Fibroblast of mammary gland (primary cell): ENCODE data around the gene AP1S3.

Source experiments
- DNase-seq: peaks from one replicate; pipeline ENCODE4 v3.0.0-alpha.2; 2010; ENCODE audit warnings: low read depth
- H3K4me3 ChIP-seq: 2 replicates; pipeline ENCODE4 v1.5.1; 2011; ENCODE audit warnings: low read depth, mild to moderate bottlenecking, low read length, moderate library complexity; ENCODE audit not compliant: control insufficient read depth
- TF ChIP-seq, protein P1 (sequence below): conservative IDR thresholded peaks from 2 replicates; pipeline ENCODE4 v1.5.1; 2011; ENCODE audit warnings: low read depth, low read length, inconsistent platforms; ENCODE audit not compliant: control insufficient read depth, insufficient read depth

The AP1S3 gene

DNA sequence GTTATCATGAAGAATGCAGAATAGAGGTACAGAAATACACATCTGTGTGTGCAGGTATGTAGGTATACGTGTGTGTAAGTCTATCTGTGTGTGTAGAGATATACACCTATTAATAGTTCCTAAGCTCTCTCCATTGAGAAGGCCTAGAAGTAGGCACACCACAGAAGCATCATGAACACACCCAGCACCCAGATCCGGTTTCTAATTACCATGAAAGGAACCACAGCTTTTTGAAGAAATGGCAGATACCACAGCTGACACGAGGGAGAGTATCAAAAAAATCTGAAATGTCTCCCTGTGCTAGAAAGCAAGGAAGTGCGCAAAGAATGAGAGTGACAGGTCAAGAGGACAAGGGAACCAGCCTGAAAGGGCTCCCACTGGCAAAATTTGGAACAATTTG lies 27.7 kb upstream of the AP1S3 start:
- no peak for DNase-seq
- no peak overlapping the region for H3K4me3 ChIP-seq
- TF ChIP-seq, protein P1, sequence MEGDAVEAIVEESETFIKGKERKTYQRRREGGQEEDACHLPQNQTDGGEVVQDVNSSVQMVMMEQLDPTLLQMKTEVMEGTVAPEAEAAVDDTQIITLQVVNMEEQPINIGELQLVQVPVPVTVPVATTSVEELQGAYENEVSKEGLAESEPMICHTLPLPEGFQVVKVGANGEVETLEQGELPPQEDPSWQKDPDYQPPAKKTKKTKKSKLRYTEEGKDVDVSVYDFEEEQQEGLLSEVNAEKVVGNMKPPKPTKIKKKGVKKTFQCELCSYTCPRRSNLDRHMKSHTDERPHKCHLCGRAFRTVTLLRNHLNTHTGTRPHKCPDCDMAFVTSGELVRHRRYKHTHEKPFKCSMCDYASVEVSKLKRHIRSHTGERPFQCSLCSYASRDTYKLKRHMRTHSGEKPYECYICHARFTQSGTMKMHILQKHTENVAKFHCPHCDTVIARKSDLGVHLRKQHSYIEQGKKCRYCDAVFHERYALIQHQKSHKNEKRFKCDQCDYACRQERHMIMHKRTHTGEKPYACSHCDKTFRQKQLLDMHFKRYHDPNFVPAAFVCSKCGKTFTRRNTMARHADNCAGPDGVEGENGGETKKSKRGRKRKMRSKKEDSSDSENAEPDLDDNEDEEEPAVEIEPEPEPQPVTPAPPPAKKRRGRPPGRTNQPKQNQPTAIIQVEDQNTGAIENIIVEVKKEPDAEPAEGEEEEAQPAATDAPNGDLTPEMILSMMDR, result no peak

DNA sequence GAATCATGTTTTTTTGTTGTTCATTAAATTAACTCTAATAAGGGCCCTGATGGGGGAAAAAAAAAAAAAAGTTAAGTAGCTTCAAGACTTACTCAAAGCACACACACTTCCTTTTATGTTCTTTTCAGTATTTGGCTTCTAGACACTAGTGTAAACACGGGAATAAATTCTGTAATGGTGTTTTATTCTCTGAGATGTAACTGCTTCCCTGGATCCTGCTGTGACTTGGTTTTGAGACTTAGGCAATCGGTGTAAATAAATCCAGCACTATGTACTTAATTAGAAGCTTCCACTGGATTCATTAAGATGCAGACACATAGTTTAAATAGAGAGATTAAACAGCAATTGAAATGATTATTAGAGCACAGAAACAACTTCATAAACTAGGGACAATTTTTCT lies 26.1 kb upstream of the AP1S3 start:
- DNase-seq, result no peak
- H3K4me3 ChIP-seq, result no peak overlapping the region
- TF ChIP-seq, protein P1, result no peak

DNA sequence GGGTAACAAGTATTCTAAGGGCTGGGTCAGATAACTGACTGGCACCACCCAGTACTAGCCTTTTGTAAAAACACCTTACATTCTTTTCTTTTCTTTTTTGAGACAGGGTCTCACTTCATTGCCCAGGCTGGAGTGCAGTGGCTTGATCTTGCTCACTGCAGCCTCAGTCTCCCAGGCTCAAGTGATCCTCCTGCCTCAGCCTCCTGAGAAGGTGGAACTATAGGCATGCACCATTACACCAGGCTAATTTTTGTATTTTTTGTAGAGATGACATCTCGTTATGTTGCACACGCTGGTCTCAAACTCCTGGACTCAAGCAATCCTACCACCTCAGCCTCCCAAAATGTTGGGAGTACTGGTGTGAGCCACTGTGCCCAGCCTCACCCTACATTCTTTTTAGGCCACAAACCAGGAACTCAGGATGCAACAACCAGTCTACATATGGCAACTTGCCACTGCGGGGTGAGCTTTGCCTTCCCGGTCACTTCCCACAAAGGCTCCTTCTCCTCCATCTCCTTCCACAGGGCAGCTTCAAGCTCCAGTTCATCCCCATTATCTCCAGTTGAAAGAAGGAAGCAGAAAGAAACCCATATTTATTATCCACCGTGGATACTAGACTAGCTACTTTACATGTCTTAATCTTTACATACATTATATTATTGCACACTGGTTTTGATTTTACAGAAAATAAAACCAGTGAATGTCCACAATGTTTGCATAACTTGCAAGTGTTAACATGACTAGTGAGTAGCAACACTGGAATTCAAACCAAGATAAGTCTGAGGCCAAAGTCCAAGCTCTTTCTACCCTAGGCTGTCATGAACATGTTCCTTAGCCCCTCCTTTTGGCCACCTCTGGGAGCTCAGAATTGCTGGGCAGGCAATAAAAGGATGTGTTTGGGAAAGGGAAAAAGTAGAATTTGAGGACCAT lies 23.7 kb upstream of the AP1S3 start:
- H3K4me3 ChIP-seq, result no peak overlapping the region
- TF ChIP-seq, protein P1, result peak; percentile 7
- peak; percentile 48 for DNase-seq

DNA sequence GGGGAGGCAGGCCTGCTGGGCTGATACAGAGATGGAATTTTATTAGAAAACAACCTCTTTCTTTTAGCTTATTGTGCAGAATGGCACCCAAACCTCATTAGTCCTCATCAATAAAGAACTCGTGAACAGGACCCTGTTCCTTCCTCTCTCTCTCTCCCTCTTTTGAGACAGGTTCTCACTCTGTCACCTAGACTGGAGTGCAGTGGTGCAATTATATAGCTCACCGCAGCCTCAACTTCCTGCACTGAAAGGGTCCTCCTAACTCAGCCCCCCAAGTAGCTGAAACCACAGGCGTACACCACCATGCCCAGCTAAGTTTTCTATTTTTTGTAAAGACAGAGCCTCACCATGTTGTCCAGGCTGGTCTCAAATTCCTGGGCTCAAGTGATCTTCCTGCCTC lies 21.7 kb upstream of the AP1S3 start:
- TF ChIP-seq, protein P1, result no peak
- no peak overlapping the region for H3K4me3 ChIP-seq
- DNase-seq, result no peak

DNA sequence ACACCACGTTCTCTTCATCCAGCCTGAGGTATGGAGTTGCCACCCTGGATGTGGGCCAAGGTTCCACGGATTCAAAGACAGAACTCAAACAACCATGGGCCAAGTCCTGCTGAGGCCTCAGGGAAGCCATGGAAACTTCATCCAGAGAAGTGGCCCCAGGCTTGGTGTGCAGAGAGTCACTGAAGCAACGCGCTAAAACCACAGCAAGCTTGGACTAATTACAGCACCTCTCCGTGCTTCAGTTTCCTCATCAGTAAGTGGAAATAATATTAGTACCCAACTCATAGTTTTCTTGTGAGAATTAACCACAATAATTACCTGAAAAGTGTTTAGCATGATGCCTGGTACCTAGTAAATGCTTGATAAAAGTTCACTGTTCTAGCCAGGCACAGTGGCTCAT lies 19.2 kb upstream of the AP1S3 start:
- no peak overlapping the region for H3K4me3 ChIP-seq
- no peak for DNase-seq
- TF ChIP-seq, protein P1, result no peak

DNA sequence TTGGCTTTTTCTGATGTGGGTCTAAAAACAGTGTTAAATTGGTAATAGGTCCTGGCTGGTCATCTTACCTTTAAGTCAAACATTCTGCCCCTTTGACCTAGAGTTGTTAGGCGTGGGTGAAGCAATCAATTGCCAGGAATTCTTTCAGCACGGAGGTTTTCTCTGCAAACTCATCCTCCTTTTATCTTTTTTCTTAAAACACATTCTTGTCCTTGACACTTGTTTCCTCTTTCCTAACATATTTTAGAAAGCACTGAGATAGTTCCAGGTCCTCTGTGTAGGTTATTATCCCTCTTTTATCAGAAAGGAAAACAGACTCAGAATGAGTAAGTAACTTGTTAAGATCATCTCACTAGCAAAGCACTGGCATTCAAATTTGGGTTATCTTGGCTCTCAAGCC lies 18.6 kb upstream of the AP1S3 start:
- DNase-seq, result no peak
- TF ChIP-seq, protein P1, result no peak
- H3K4me3 ChIP-seq, result no peak overlapping the region
